SK-N-SH treated with all-trans-retinoic acid at 6 μM for 48 hours (cell line): Measurements from ENCODE around the gene ZNF575.

Source experiments
- ATAC-seq: fragments of 200-7000 bp; cut with Tn5 transposase; 3 replicates; pipeline ENCODE4 v1.9.1; 2020; ENCODE audit warnings: mild to moderate bottlenecking, moderate library complexity
- TF ChIP-seq, protein P1 (sequence below): fragments of 250-450 bp; sonication (Bioruptor Pico); IDR thresholded peaks from 2 replicates; pipeline ENCODE4 v1.8.0; 2020; ENCODE audit warnings: mild to moderate bottlenecking, moderate library complexity, borderline replicate concordance

The ZNF575 gene

DNA sequence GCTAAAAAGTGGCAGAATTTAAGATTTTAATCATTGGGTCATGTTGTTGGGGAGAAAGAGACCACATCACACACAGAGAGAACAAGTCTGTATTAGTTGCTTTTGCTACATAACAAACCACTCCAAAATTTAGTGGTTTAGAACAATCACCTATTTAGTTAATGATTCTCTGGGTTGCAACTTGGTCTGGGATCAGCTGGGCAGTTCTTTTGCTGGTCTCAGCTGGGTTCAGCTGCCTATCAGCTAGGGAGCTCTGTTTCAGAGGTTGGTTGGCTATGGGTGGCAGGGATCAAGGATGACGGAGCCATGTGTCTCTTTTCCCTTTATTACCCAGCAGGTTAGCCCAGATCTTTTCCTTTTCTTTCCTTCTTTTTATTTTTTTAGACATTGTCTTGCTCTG is 51.5 kb downstream of the ZNF575 start:
- TF ChIP-seq, protein P1, sequence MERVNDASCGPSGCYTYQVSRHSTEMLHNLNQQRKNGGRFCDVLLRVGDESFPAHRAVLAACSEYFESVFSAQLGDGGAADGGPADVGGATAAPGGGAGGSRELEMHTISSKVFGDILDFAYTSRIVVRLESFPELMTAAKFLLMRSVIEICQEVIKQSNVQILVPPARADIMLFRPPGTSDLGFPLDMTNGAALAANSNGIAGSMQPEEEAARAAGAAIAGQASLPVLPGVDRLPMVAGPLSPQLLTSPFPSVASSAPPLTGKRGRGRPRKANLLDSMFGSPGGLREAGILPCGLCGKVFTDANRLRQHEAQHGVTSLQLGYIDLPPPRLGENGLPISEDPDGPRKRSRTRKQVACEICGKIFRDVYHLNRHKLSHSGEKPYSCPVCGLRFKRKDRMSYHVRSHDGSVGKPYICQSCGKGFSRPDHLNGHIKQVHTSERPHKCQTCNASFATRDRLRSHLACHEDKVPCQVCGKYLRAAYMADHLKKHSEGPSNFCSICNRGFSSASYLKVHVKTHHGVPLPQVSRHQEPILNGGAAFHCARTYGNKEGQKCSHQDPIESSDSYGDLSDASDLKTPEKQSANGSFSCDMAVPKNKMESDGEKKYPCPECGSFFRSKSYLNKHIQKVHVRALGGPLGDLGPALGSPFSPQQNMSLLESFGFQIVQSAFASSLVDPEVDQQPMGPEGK: no peak
- no peak for ATAC-seq
